GM12892 (cell line): ENCODE results near the gene PALLD.

Experiments used
- POLR2A ChIP-seq: IDR thresholded peaks from 2 replicates; pipeline ENCODE4 v1.6.1; 2011; ENCODE audit warnings: low read depth, low read length, control low read depth
- POLR2AphosphoS5 ChIP-seq: IDR thresholded peaks from 2 replicates; pipeline ENCODE4 v1.6.1; 2011; ENCODE audit warnings: low read depth, low read length, control low read depth
- TAF1 ChIP-seq: IDR thresholded peaks from 2 replicates; pipeline ENCODE4 v1.6.1; 2011; ENCODE audit warnings: low read depth, mild to moderate bottlenecking, control low read depth, low read length, borderline replicate concordance

DNA sequence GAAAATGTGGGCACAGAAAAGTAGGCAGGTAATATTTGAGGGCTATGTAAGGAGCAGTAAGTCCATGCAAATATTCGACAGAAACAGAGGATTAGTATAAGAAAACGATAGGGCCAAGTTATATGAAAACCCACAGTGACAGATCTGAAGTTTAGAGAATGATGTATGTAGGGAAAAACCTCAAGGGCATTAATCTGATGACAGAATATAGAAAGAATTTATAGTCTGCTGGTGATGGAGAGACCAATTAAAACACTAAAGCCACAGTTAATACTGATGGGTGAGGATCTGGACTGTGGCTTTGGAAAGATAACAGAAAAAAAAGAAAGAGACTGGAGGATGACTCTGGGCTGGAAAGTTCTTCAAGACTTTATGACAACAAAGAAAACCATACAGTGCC is 169.7 kb downstream of the PALLD start:
- TF ChIP-seq POLR2A = no peak
- no peak for TF ChIP-seq POLR2AphosphoS5
- TF ChIP-seq TAF1 = no peak
